Psoas muscle (tissue), 8 donors: ENCODE results near the gene ME3. TPM values are rescaled to one million over a fixed set of nuclear protein-coding genes. Genes with fewer than 3 reads are reported as not detected.

Experiments used
- ATAC-seq, 4 donors: fragments of 200-7000 bp; cut with Tn5 transposase; one replicate each; pipeline ENCODE4 v1.9.1; 2020; ENCODE audit warnings: moderate library complexity in 3 of 4, mild to moderate bottlenecking in 2 of 4
- DNase-seq, 2 donors: peaks; one replicate each; pipeline ENCODE4 v3.0.0-alpha.2; 2020
- H3K27ac ChIP-seq: fragments of 200-600 bp; one replicate; pipeline ENCODE4 v1.8.0; 2022
- H3K27me3 ChIP-seq, 3 donors: fragments of 200-600 bp in 1 of 3; one replicate each; pipeline versions ENCODE4 v1.6.1 to v1.8.0; 2013 to 2022; ENCODE audit warnings: low read length in 2 of 3, mild to moderate bottlenecking in 2 of 3, moderate library complexity in 1 of 3; ENCODE audit not compliant: insufficient read depth in 3 of 3
- H3K36me3 ChIP-seq, 2 donors: fragments of 200-600 bp in 1 of 2; one replicate each; pipeline versions ENCODE4 v1.6.1 to v1.8.0; 2013 to 2022; ENCODE audit warnings: low read depth in 1 of 2, mild to moderate bottlenecking in 1 of 2, moderate library complexity in 1 of 2; ENCODE audit not compliant: insufficient read depth in 1 of 2
- H3K4me1 ChIP-seq: fragments of 200-600 bp; one replicate; pipeline ENCODE4 v1.8.0; 2022
- H3K4me3 ChIP-seq: fragments of 200-600 bp; one replicate; pipeline ENCODE4 v1.8.0; 2022; ENCODE audit warnings: mild to moderate bottlenecking
- H3K9me3 ChIP-seq: fragments of 200-600 bp; one replicate; pipeline ENCODE4 v1.8.0; 2022
- CTCF ChIP-seq: fragments of 200-600 bp; IDR thresholded peaks from one replicate; pipeline ENCODE4 v1.8.0; 2022; ENCODE audit warnings: antibody characterized with exemption
- WGBS, 3 donors: extraction: QIAGEN DNeasy Blood & Tissue Kit; methylation state at CpG; one replicate each; pipeline versions ENCODE4 v1.1.6 to v1.1.7; 2013; 5-methylcytosine and 5-hydroxymethylcytosine counted together
- intact Hi-C, 2 donors: fragments of 100-400 bp; cut with DNase I; formaldehyde crosslinking; loops; one replicate each; pipeline versions ENCODE4 v1.11.0 to v1.14.2; 2022
- polyA plus RNA-seq, 3 donors: library from polyadenylated mRNA; stranded (reverse); fragments of 200-250 nt; gene quantifications; one replicate each; pipeline ENCODE4 v1.2.3, GENCODE V29; 2013
- total RNA-seq, 4 donors: library from RNA; stranded (reverse); fragmentation: NEBNext Ultra II Directional in 2 of 4; extraction: Animal tissue kit (Norgen Biotek cat#: 25700) in 2 of 4; gene quantifications; one replicate each; pipeline versions ENCODE4 v1.2.1 to v1.2.4, GENCODE V29; 2021 to 2023
- donor health status: healthy with polysubstance abuse.
- donor health status: DM: no; HTN: no; CAD: no; lungs with moderate emphysema.
- donor health status: Bipolar disorder and iron deficiency.
- donor health status: healthy.
- donor health status: DM: yes; HTN: yes; CAD: no.
- donor health status: DM: no; HTN: no; CAD: no.
- donor health status: DM: no; HTN: no; CAD: no.
- donor health status: DM: yes; HTN: yes; CAD: no.

ME3 gene
- total and polyA plus RNA-seq, 7 donors = 5.1 to 19.5 (median 11.2) TPM

DNA sequence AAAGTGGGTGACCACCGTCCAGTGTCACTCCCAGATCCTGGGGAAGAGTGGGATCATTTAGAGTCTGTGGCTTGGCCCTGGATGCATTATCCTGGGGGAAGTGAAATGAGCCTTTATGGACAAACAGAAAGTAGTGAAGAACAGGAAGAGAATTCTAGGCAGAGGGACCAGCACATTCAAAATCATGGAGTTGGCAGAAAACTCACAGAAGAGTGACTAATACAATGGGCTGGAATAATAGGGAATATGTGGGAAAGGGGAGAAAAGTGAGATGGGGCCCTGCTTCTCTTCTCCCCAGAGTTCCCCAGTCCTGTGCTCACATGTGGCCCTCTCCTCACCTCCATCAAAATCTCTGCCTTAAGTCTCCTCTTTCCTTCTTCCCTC is 213.4 kb downstream of the ME3 start:
- Histone ChIP-seq H3K27ac (peak overlapping the region; percentile 27), H3K4me3 (no peak overlapping the region), H3K36me3 (peaks cover 3 to 17% of the 10 kb centered on the region in 2 donors), H3K9me3 (no peaks in the 10 kb centered on the region), H3K27me3 (no peaks in the 10 kb centered on the region), H3K4me1 (peaks cover 4% of the 10 kb centered on the region)
- intact Hi-C loops = loop anchor here in 1 of 2 donors (10.0 kb wide), 1 partner anchor 456 kb away; no protein-coding TSS in a partner anchor
- 73 to 84% (median 82%) methylated on average over 1 of the region's 1 CpG for WGBS, 3 donors
- DNase-seq = no peak
- ATAC-seq = no peak
- no peak for TF ChIP-seq CTCF

DNA sequence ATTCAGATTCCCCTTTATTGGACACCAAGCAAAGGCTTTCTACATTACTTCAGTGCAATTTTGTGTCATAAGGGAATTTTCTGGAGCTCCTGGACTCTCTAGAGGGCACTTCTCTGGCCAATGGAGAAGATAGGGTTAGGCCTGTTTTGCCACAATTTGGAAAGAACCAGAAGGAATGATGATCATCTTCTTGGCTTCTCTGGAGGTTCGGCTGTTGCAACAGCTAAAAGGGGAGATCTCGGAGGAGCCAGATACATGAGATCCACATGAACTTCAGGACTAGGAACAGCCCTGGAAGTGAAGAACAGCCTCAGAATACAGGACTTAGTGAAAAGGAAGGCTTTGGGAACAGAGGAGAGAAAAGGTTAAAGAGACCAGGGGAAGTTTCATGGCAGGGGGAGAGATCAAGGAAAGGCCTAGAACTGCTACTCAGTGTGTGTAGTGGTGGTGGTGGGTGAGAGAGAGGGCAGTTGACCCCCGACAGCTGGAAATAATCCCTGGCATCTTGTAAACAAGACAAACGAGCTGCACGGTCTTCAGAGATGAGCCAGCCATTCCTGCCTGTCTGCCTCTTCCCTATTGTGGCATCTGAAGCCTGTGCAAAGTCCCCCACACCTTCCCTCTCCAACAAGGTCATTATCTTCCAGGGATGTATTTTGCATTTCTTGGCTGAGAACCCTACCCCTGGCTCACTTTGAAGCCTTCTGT is 214.0 kb downstream of the ME3 start:
- intact Hi-C loops = loop anchor here in 1 of 2 donors (10.0 kb wide), 1 partner anchor 456 kb away; no protein-coding TSS in a partner anchor
- peaks cover 3 to 17% of the 10 kb centered on the region in 2 donors for H3K36me3 ChIP-seq
- 67 to 85% (median 69%) methylated on average over 5 of the region's 5 CpGs for WGBS, 3 donors
- DNase-seq (no peak), ATAC-seq (peak in 2 of 4 donors; percentile 25 to 26)
- peaks cover 4% of the 10 kb centered on the region for H3K4me1 ChIP-seq
- H3K9me3 ChIP-seq = no peaks in the 10 kb centered on the region
- H3K4me3 ChIP-seq = no peak overlapping the region
- no peak overlapping the region for H3K27ac ChIP-seq
- no peak for TF ChIP-seq CTCF
- no peaks in the 10 kb centered on the region for H3K27me3 ChIP-seq

- Histone ChIP-seq H3K36me3 (peaks cover 0 to 3% of the 10 kb centered on the region in 2 donors), H3K27ac (no peak overlapping the region), H3K9me3 (no peaks in the 10 kb centered on the region), H3K4me1 (peaks cover 4% of the 10 kb centered on the region), H3K4me3 (no peak overlapping the region), H3K27me3 (no peaks in the 10 kb centered on the region)
- peak; percentile 93 for TF ChIP-seq CTCF
- intact Hi-C loops = loop anchor here (1.0 to 10.0 kb wide), 5 partner anchors 150 to 458 kb away; no protein-coding TSS in a partner anchor
- peak; percentile 82 to 86 for DNase-seq
- peak; percentile 82 to 92 (median 84) for ATAC-seq
- 16 to 21% (median 18%) methylated on average over 9 of the region's 9 CpGs for WGBS, 3 donors
These were observed 216.1 kb downstream of the ME3 start for GRCh38 chr11:86456075-86456939.

DNA sequence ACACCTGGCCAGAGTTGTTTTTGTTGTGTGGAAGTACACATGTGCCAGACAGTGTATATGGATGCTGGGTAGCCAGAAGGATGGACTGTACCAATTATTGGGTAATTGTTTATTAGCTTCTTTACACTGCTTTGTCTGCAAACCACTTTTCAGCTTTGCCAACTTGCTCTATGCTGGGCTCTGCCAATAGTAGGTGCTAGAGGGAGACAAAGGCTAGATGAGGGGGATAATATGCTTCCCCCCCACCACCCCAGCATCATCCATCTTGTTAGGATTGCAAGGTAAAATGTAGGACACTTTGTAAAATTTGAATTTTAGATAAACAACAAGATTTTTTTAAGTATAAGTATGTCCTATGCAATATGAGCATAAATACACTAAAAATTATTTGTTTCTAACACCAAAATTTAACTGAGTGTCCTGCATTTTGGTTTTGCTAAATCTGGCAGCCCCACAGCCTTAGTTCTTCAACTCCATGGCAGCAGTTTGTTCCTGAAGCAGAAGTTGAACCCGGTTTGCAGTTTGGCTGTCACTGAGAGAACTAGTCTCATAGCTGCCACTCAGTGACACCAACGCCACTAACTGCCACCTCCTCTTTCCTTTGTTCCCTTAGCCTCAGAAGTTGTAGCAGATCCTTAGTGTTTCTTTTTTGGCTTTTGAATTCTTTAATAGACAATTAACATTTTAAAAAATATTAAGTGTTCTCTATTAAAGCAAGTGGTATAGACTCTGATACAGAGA is 219.0 kb downstream of the ME3 start:
- no peaks in the 10 kb centered on the region for H3K9me3 ChIP-seq
- intact Hi-C loops = loop anchor here in 1 of 2 donors (10.0 kb wide), 1 partner anchor 461 kb away; no protein-coding TSS in a partner anchor
- H3K4me1 ChIP-seq = no peaks in the 10 kb centered on the region
- H3K27me3 ChIP-seq = no peaks in the 10 kb centered on the region
- no peak overlapping the region for H3K4me3 ChIP-seq
- H3K27ac ChIP-seq = no peak overlapping the region
- no peak for TF ChIP-seq CTCF
- ATAC-seq = no peak
- no peak for DNase-seq
- peaks cover 0 to 3% of the 10 kb centered on the region in 2 donors for H3K36me3 ChIP-seq
- WGBS, 3 donors = 73 to 81% (median 75%) methylated on average over 2 of the region's 2 CpGs
